WTC11 (cell line): Measurements from ENCODE around the gene MTA3. TPM values are rescaled to one million over a fixed set of nuclear protein-coding genes. Genes with fewer than 3 reads are reported as not detected.

Experiments
- ATAC-seq: fragments of 200-7000 bp; cut with Tn5 transposase; 2 replicates; pipeline ENCODE4 v1.10.0; 2021; ENCODE audit warnings: mild to moderate bottlenecking, moderate library complexity
- CTCF ChIA-PET: fragments of 300-600 bp; sonication (Branson Sonifier 250); formaldehyde crosslinking; loops from one replicate; lab custom pipeline; 2021; ENCODE audit warnings: antibody characterized with exemption; lab: Charles Lee
- POLR2A ChIA-PET: fragments of 350-600 bp; sonication (Branson Sonifier 250); formaldehyde crosslinking; loops from one replicate; lab custom pipeline; 2021; ENCODE audit warnings: antibody characterized with exemption; lab: Charles Lee
- DNase-seq: peaks from one replicate; pipeline ENCODE4 v3.0.0; 2021; ENCODE audit warnings: low spot score
- H3K27ac Mint-ChIP-seq: 2 replicates; pipeline ENCODE4 v1.8.0; 2021; ENCODE audit warnings: mixed read lengths
- H3K27me3 Mint-ChIP-seq: 2 replicates; pipeline ENCODE4 v1.8.0; 2021; ENCODE audit warnings: low read depth, mild to moderate bottlenecking, moderate library complexity, mixed read lengths
- H3K36me3 Mint-ChIP-seq: 2 replicates; pipeline ENCODE4 v1.8.0; 2021; ENCODE audit warnings: mixed read lengths
- H3K4me1 Mint-ChIP-seq: 2 replicates; pipeline ENCODE4 v1.8.0; 2022; ENCODE audit warnings: mixed read lengths
- H3K4me3 Mint-ChIP-seq: 2 replicates; pipeline ENCODE4 v1.8.0; 2021; ENCODE audit warnings: mild to moderate bottlenecking, moderate library complexity, mixed read lengths
- H3K9me3 Mint-ChIP-seq: 2 replicates; pipeline ENCODE4 v1.8.0; 2021; ENCODE audit warnings: mixed read lengths
- AR ChIP-seq: fragments of 250-450 bp; sonication (Bioruptor Pico); IDR thresholded peaks from 2 replicates; pipeline ENCODE4 v1.9.0; 2021; ENCODE audit warnings: mild to moderate bottlenecking
- CREM ChIP-seq: sonication (generic); formaldehyde crosslinking; IDR thresholded peaks from 2 replicates; pipeline ENCODE4 v1.8.1; 2022; ENCODE audit warnings: mild to moderate bottlenecking, missing genetic modification reagents, moderate library complexity
- ERG ChIP-seq: fragments of 250-450 bp; sonication (Bioruptor Pico); IDR thresholded peaks from 2 replicates; pipeline ENCODE4 v1.8.0; 2021; ENCODE audit warnings: mild to moderate bottlenecking
- FOXJ3 ChIP-seq: sonication (generic); formaldehyde crosslinking; IDR thresholded peaks from 2 replicates; pipeline ENCODE4 v1.9.0; 2021; ENCODE audit warnings: missing genetic modification reagents, mild to moderate bottlenecking, borderline replicate concordance
- FOXK1 ChIP-seq: sonication (generic); formaldehyde crosslinking; IDR thresholded peaks from 2 replicates; pipeline ENCODE4 v1.8.0; 2022; ENCODE audit warnings: mild to moderate bottlenecking, moderate library complexity, missing genetic modification reagents
- GTF2I ChIP-seq: fragments of 250-450 bp; sonication (Bioruptor Pico); conservative IDR thresholded peaks from 2 replicates; pipeline ENCODE4 v1.4.0; 2021; ENCODE audit warnings: mild to moderate bottlenecking
- MLX ChIP-seq: sonication (generic); formaldehyde crosslinking; IDR thresholded peaks from 2 replicates; pipeline ENCODE4 v1.8.1; 2023; ENCODE audit warnings: mild to moderate bottlenecking, missing genetic modification reagents, moderate library complexity
- MYBL2 ChIP-seq: sonication (generic); formaldehyde crosslinking; IDR thresholded peaks from 2 replicates; pipeline ENCODE4 v1.8.1; 2023; ENCODE audit warnings: mild to moderate bottlenecking, moderate library complexity, missing genetic modification reagents
- NFE2L1 ChIP-seq: sonication (generic); formaldehyde crosslinking; IDR thresholded peaks from 2 replicates; pipeline ENCODE4 v1.8.1; 2023; ENCODE audit warnings: missing genetic modification reagents
- PREB ChIP-seq: sonication (generic); formaldehyde crosslinking; IDR thresholded peaks from 2 replicates; pipeline ENCODE4 v1.8.1; 2022; ENCODE audit warnings: mild to moderate bottlenecking, missing genetic modification reagents, moderate library complexity, borderline replicate concordance
- SMAD3 ChIP-seq: sonication (generic); formaldehyde crosslinking; IDR thresholded peaks from 2 replicates; pipeline ENCODE4 v1.8.0; 2022; ENCODE audit warnings: missing genetic modification reagents, mild to moderate bottlenecking, borderline replicate concordance
- USF2 ChIP-seq: sonication (generic); formaldehyde crosslinking; IDR thresholded peaks from 2 replicates; pipeline ENCODE4 v1.8.1; 2023; ENCODE audit warnings: mild to moderate bottlenecking, missing genetic modification reagents, moderate library complexity
- ZMAT4 ChIP-seq: fragments of 250-450 bp; sonication (Bioruptor Pico); IDR thresholded peaks from 2 replicates; pipeline ENCODE4 v1.9.0; 2021; ENCODE audit warnings: mild to moderate bottlenecking
- ZNF232 ChIP-seq: sonication (generic); formaldehyde crosslinking; IDR thresholded peaks from 2 replicates; pipeline ENCODE4 v1.8.0; 2022; ENCODE audit warnings: mild to moderate bottlenecking, missing genetic modification reagents
- ZNF512 ChIP-seq: sonication (generic); formaldehyde crosslinking; IDR thresholded peaks from 2 replicates; pipeline ENCODE4 v1.8.1; 2022; ENCODE audit warnings: missing genetic modification reagents, borderline replicate concordance
- ZNF532 ChIP-seq: fragments of 250-450 bp; sonication (Bioruptor Pico); IDR thresholded peaks from 2 replicates; pipeline ENCODE4 v1.9.0; 2021; ENCODE audit warnings: mild to moderate bottlenecking, borderline replicate concordance
- total RNA-seq: library from RNA; stranded (reverse); gene quantifications from 3 replicates; pipeline ENCODE4 v1.2.3, GENCODE V29; 2021

Gene MTA3
- total RNA-seq, 1 experiment from 2014 or later: 153 TPM

GRCh38 chr2:42792087-42792582 lies 223.7 kb downstream of the MTA3 start:
- no peak for TF ChIP-seq SMAD3 (CRISPR knock-in tag)
- no peak for TF ChIP-seq GTF2I (CRISPR knock-in tag)
- TF ChIP-seq ZMAT4 (CRISPR knock-in tag): no peak
- no peak for TF ChIP-seq NFE2L1 (CRISPR knock-in tag)
- no peak for TF ChIP-seq ZNF232 (CRISPR knock-in tag)
- no peak for TF ChIP-seq ZNF512 (CRISPR knock-in tag)
- TF ChIP-seq MLX (CRISPR knock-in tag): no peak
- TF ChIP-seq FOXJ3: no peak
- no peak for TF ChIP-seq PREB (CRISPR knock-in tag)
- TF ChIP-seq USF2 (CRISPR knock-in tag): no peak; the same call in 1 of the 2 replicates
- ATAC-seq: peak; percentile 51; the same call in 1 of the 2 replicates
- ChIA-PET CTCF (interaction anchor here (0.6 to 5.8 kb wide), 3 partner anchors 19 to 191 kb away, joined by 3 to 70 read pairs (median 4); no protein-coding TSS in a partner anchor), POLR2A (interaction anchor here (0.6 to 1.1 kb wide), 4 partner anchors 18 to 147 kb away, joined by 3 to 4 read pairs (median 3); no protein-coding TSS in a partner anchor)
- peak overlapping the region; percentile 79 for H3K4me3 Mint-ChIP-seq
- H3K27ac Mint-ChIP-seq: peak overlapping the region; percentile 40; the same call in 1 of the 2 replicates
- H3K27me3 Mint-ChIP-seq: peaks cover 17% of the 10 kb centered on the region
- no peak for DNase-seq
- H3K36me3 Mint-ChIP-seq: 0 out of 2 replicates have a peak, but pooled peaks cover under 1% of the 10 kb centered on the region
- H3K4me1 Mint-ChIP-seq: peaks cover 39% of the 10 kb centered on the region
- H3K9me3 Mint-ChIP-seq: peaks cover 3% of the 10 kb centered on the region

GRCh38 chr2:42792583-42793333 lies 224.3 kb downstream of the MTA3 start, which contains the start of gene HAAO:
HAAO (minus strand) TSS chr2:42792583; CDS start chr2:42792536, 47 bp downstream.
- peaks cover 39% of the 10 kb centered on the region for H3K4me1 Mint-ChIP-seq
- ChIA-PET CTCF (interaction anchor here (0.6 to 5.8 kb wide), 5 partner anchors 19 to 275 kb away, joined by 3 to 70 read pairs (median 6); no protein-coding TSS in a partner anchor), POLR2A (interaction anchor here (1.0 to 2.2 kb wide), 3 partner anchors 17 to 35 kb away, joined by 3 to 15 read pairs (median 3); no protein-coding TSS in a partner anchor)
- peaks cover 17% of the 10 kb centered on the region for H3K27me3 Mint-ChIP-seq
- peak within 1 kb of the TSS; percentile 79 for H3K4me3 Mint-ChIP-seq
- peak; percentile 52 for ATAC-seq
- H3K27ac Mint-ChIP-seq: peak within 1 kb of the TSS; percentile 40; the same call in 1 of the 2 replicates
- DNase-seq: peak; percentile 67
- H3K36me3 Mint-ChIP-seq: 0 out of 2 replicates have a peak, but pooled peaks cover 3% of the 10 kb centered on the region
- H3K9me3 Mint-ChIP-seq: peaks cover 7% of the 10 kb centered on the region
- TF ChIP-seq FOXK1 (CRISPR knock-in tag): no peak
- TF ChIP-seq AR (CRISPR knock-in tag): no peak
- TF ChIP-seq CREM (CRISPR knock-in tag): 0 out of 2 replicates have a peak, but pooled peaks have one; percentile 42
- TF ChIP-seq ZNF532 (CRISPR knock-in tag): no peak
- TF ChIP-seq ERG (CRISPR knock-in tag): no peak
- TF ChIP-seq MYBL2 (CRISPR knock-in tag): 0 out of 2 replicates have a peak, but pooled peaks have one; percentile 29
